Left ventricle myocardium superior (tissue), 1 donor: ENCODE results near the gene TMEM141. TPM values are rescaled to one million over a fixed set of nuclear protein-coding genes. Genes with fewer than 3 reads are reported as not detected.
"Not testable (repeated sequence)": the region's sequence is repeated elsewhere in the genome, so short reads cannot be mapped to it uniquely, and the experiment has no call there.

Source experiments
- ATAC-seq: fragments of 200-7000 bp; cut with Tn5 transposase; one replicate; pipeline ENCODE4 v1.9.1; 2020; ENCODE audit warnings: mild to moderate bottlenecking, moderate library complexity
- DNase-seq: peaks from one replicate; pipeline ENCODE4 v3.0.0-alpha.2; 2020
- intact Hi-C: fragments of 100-400 bp; cut with micrococcal nuclease; formaldehyde crosslinking; loops from one replicate; pipeline ENCODE4 v1.11.0; 2022
- total RNA-seq: library from RNA; stranded (reverse); fragmentation: NEBNext Ultra II Directional; extraction: Animal tissue kit (Norgen Biotek cat#: 25700); gene quantifications from one replicate; pipeline ENCODE4 v1.2.1, GENCODE V29; 2021
- donor health status: DM: no; HTN: yes; CAD: no; lungs with severe emphysema.

Gene TMEM141
- total RNA-seq, 1 donor from 2014 or later, result 74.2 TPM

GRCh38 chr9:136788644-136789522, 2.3 kb upstream of the TMEM141 start:
- DNase-seq, intact Hi-C loops, ATAC-seq: not testable (repeated sequence)

GRCh38 chr9:136789523-136789937, 1.6 kb upstream of the TMEM141 start:
- ATAC-seq, result no peak

GRCh38 chr9:136791516-136792276, 552 bp downstream of the TMEM141 start:
- peak; percentile 69 for DNase-seq

More at GRCh38 chr9:136789523-136789937, 1.6 kb upstream of the TMEM141 start:
- intact Hi-C loops, result no loop called here
- no peak for DNase-seq

GRCh38 chr9:136792321-136793085, 1.4 kb downstream of the TMEM141 start:
- intact Hi-C loops, result no loop called here
- ATAC-seq (no peak), DNase-seq (no peak)

More at GRCh38 chr9:136791516-136792276, 552 bp downstream of the TMEM141 start:
- peak; percentile 4 for ATAC-seq
- intact Hi-C loops, result no loop called here

- intact Hi-C loops, result no loop called here
- no peak for DNase-seq
- no peak for ATAC-seq
Measured at GRCh38 chr9:136793086-136793946, 2.2 kb downstream of the TMEM141 start.

- ATAC-seq (no peak), DNase-seq (no peak)
- intact Hi-C loops, result no loop called here
Measured at GRCh38 chr9:136794281-136794999, 3.3 kb downstream of the TMEM141 start.

- ATAC-seq, result no peak
- intact Hi-C loops, result no loop called here
Measured at GRCh38 chr9:136795000-136795348, 3.8 kb downstream of the TMEM141 start.

GRCh38 chr9:136796238-136796774, 5.2 kb downstream of the TMEM141 start, which contains the start of gene CCDC183:
Gene CCDC183, plus strand, starts transcription at chr9:136796338. Its CDS starts 60 bp downstream, at chr9:136796398.
- ATAC-seq (no peak), DNase-seq (no peak)
- intact Hi-C loops, result no loop called here

More at GRCh38 chr9:136795000-136795348, 3.8 kb downstream of the TMEM141 start:
- DNase-seq, result no peak

GRCh38 chr9:136796775-136797347, 5.7 kb downstream of the TMEM141 start:
- intact Hi-C loops, ATAC-seq, DNase-seq: not testable (repeated sequence)

GRCh38 chr9:136798708-136799078, 7.5 kb downstream of the TMEM141 start:
- DNase-seq, result no peak
- ATAC-seq, result no peak
- intact Hi-C loops, result no loop called here

GRCh38 chr9:136799079-136799853, 8.1 kb downstream of the TMEM141 start:
- DNase-seq, result no peak
- ATAC-seq, result no peak
- intact Hi-C loops, result no loop called here

- intact Hi-C loops, result no loop called here
- ATAC-seq, result peak; percentile 87
- peak; percentile 92 for DNase-seq
Measured at GRCh38 chr9:136799854-136800657, 8.9 kb downstream of the TMEM141 start.

GRCh38 chr9:136802321-136802720, 11.2 kb downstream of the TMEM141 start:
- ATAC-seq (no peak), DNase-seq (peak; percentile 23)
- intact Hi-C loops, result no loop called here

GRCh38 chr9:136803009-136803550, 11.9 kb downstream of the TMEM141 start:
- peak; percentile 8 for DNase-seq
- intact Hi-C loops, ATAC-seq: not testable (repeated sequence)
